ENCODE results near the gene TIPRL.

Gene TIPRL

GRCh38 chr1:168217664-168218063, 38.9 kb downstream of the TIPRL start:
- DNase-seq = no peak

GRCh38 chr1:168218658-168219057, 39.9 kb downstream of the TIPRL start:
- no peak for DNase-seq

GRCh38 chr1:168220470-168220871, 41.7 kb downstream of the TIPRL start:
- no peak for DNase-seq

GRCh38 chr1:168221275-168221674, 42.5 kb downstream of the TIPRL start:
- DNase-seq = no peak

- DNase-seq = no peak
Observed at GRCh38 chr1:168223261-168223660, 44.5 kb downstream of the TIPRL start.

- no peak for DNase-seq
Observed at GRCh38 chr1:168223681-168224540, 45.1 kb downstream of the TIPRL start.

GRCh38 chr1:168224991-168225390, 46.2 kb downstream of the TIPRL start:
- DNase-seq = no peak

GRCh38 chr1:168225476-168226190, 46.9 kb downstream of the TIPRL start, which contains the start of gene SFT2D2:
Gene SFT2D2, plus strand, starts transcription at chr1:168226004. Its CDS starts 76 bp downstream, at chr1:168226080.
- peak; percentile 85 for DNase-seq

- no peak for DNase-seq
Observed at GRCh38 chr1:168227620-168228019, 48.9 kb downstream of the TIPRL start.

GRCh38 chr1:168229893-168230292, 51.1 kb downstream of the TIPRL start:
- no peak for DNase-seq

- no peak for DNase-seq
Observed at GRCh38 chr1:168230709-168231108, 51.9 kb downstream of the TIPRL start.

- DNase-seq = peak; percentile 71
Observed at GRCh38 chr1:168234846-168235547, 56.2 kb downstream of the TIPRL start.

GRCh38 chr1:168235548-168235885, 56.8 kb downstream of the TIPRL start:
- DNase-seq = no peak

- DNase-seq = no peak
Observed at GRCh38 chr1:168235937-168236336, 57.2 kb downstream of the TIPRL start.

- DNase-seq = peak; percentile 80
Observed at GRCh38 chr1:168236836-168237611, 58.3 kb downstream of the TIPRL start.

- DNase-seq = no peak
Observed at GRCh38 chr1:168243198-168243597, 64.4 kb downstream of the TIPRL start.

- peak; percentile 26 for DNase-seq
Observed at GRCh38 chr1:168243636-168244212, 65.0 kb downstream of the TIPRL start.

- no peak for DNase-seq
Observed at GRCh38 chr1:168245042-168245441, 66.3 kb downstream of the TIPRL start.

GRCh38 chr1:168246506-168246905, 67.7 kb downstream of the TIPRL start:
- no peak for DNase-seq

Measured in activated CD4-positive, alpha-beta T cell treated with anti-CD3 and anti-CD28 coated beads, Interleukin-10, Interleukin-2, amounts not matched to agents 100 ng/mL and 50 ng/mL, durations not matched to agents 16 hours and 8 hours (primary cell).